ENCODE measurements around the gene DHX16. TPM values are rescaled to one million over a fixed set of nuclear protein-coding genes. Genes with fewer than 3 reads are reported as not detected.
A peak's percentile ranks its signal among the peaks of the same experiment; 100 is the strongest.

Gene DHX16
- total and polyA plus RNA-seq, 2 of the 4 experiments (the other 2 are of a cell fraction): 47.9 to 48.4 TPM

DNA sequence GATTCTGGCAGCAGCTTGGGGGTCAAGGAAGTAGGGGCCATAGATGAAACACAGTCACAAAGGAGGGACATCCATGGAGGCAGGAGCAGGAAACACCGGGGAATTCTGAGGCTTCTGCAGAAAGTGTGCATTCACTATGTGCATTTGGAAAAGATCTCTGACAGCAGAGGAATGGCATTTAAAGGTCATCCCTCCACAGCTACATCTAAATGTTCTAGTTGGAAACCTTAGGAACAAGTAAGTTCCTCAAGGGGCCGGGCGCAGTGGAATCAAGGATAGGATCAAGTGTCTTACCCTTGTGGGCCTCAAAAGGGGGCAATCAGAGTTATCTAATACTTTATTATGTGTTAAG is 17.1 kb downstream of the DHX16 start:
- Histone ChIP-seq H3K18ac (ENCODE audit: low read depth, low read length) (no peak overlapping the region), H2AK5ac (ENCODE audit: low read depth, low read length) (no peak overlapping the region), H3K27ac (ENCODE audit: insufficient read depth, low read length) (no peak overlapping the region), H3K27me3 (ENCODE audit: control insufficient read depth, insufficient read depth, low read length) (no peaks in the 10 kb centered on the region), H3K79me1 (ENCODE audit: low read depth in 1 of 2, low read length in 2 of 2) (peaks cover 2 to 4% of the 10 kb centered on the region in 2 experiments; a peak in 3 of 4 replicates), H2BK120ac (ENCODE audit: low read depth, low read length) (no peak overlapping the region), H3K23ac (ENCODE audit: low read depth, low read length) (no peak overlapping the region), H2BK15ac (ENCODE audit: low read depth, low read length) (no peak overlapping the region), H4K20me1 (ENCODE audit: insufficient read depth, low read length) (no peaks in the 10 kb centered on the region), H3K56ac (ENCODE audit: extremely low read depth, insufficient read depth, low read length) (no peak overlapping the region), H3K9me1 (ENCODE audit: insufficient read depth, low read length) (no peaks in the 10 kb centered on the region), H2AK9ac (replicated peaks; ENCODE audit: low read depth, low read length, poor library complexity) (peak overlapping the region; percentile 29), H3K14ac (replicated peaks; ENCODE audit: low read depth, low read length) (no peak overlapping the region), H3K9me3 (ENCODE audit: control insufficient read depth, insufficient read depth, low read length) (no peaks in the 10 kb centered on the region), H3K4ac (ENCODE audit: low read depth, low read length) (no peak overlapping the region), H2AFZ (replicated peaks; ENCODE audit: low read length, poor library complexity) (no peak overlapping the region), H3K4me3 (ENCODE audit: insufficient read depth, low read depth, low read length) (no peak overlapping the region), H2BK20ac (ENCODE audit: low read depth, low read length) (no peak overlapping the region), H2BK5ac (ENCODE audit: low read depth, low read length, poor library complexity, severe bottlenecking) (no peak overlapping the region), H3K36me3 (ENCODE audit: control insufficient read depth, insufficient read depth, low read length) (peaks cover 77% of the 10 kb centered on the region), H3K9ac (ENCODE audit: low read depth, low read length) (no peak overlapping the region), H3K4me1 (ENCODE audit: control insufficient read depth, insufficient read depth, low read length) (no peaks in the 10 kb centered on the region; the same call in 1 of the 2 replicates), H4K91ac (ENCODE audit: insufficient read depth, low read depth, low read length) (no peak overlapping the region), H4K5ac (ENCODE audit: low read depth, low read length) (no peak overlapping the region), H3K4me2 (ENCODE audit: low read depth, low read length) (no peak overlapping the region), H4K8ac (ENCODE audit: low read depth in 2 of 2, low read length in 2 of 2) (no peak overlapping the region; a peak in 1 of 4 replicates)
- no CpG with 5 or more reads among the region's 3 CpGs for WGBS, 2 experiments (ENCODE audit: extremely low coverage in 2 of 2, insufficient read length in 1 of 2)
- ChIA-PET POLR2A (ENCODE audit: unreplicated experiment) (no interaction called here), CTCF (no interaction called here)
- peak; percentile 40 for DNase-seq
- in situ Hi-C loops (cut with MboI; ENCODE audit: low sequenced_read_pairs) (no loop called here), dilution Hi-C loops (cut with HindIII; ENCODE audit: low sequenced_read_pairs, unreplicated experiment) (no loop called here), intact Hi-C loops (cut with micrococcal nuclease) (no loop called here)
- ATAC-seq (ENCODE audit: low read depth): peak; percentile 72
- no TSS peak for BruUV-seq (replicated peaks)
- no peak for TF ChIP-seq RCOR1 (IDR thresholded peaks at IDR 0.05; ENCODE audit: insufficient replicate concordance, low read length)
- TF ChIP-seq, protein P1, sequence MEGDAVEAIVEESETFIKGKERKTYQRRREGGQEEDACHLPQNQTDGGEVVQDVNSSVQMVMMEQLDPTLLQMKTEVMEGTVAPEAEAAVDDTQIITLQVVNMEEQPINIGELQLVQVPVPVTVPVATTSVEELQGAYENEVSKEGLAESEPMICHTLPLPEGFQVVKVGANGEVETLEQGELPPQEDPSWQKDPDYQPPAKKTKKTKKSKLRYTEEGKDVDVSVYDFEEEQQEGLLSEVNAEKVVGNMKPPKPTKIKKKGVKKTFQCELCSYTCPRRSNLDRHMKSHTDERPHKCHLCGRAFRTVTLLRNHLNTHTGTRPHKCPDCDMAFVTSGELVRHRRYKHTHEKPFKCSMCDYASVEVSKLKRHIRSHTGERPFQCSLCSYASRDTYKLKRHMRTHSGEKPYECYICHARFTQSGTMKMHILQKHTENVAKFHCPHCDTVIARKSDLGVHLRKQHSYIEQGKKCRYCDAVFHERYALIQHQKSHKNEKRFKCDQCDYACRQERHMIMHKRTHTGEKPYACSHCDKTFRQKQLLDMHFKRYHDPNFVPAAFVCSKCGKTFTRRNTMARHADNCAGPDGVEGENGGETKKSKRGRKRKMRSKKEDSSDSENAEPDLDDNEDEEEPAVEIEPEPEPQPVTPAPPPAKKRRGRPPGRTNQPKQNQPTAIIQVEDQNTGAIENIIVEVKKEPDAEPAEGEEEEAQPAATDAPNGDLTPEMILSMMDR (conservative IDR thresholded peaks at IDR 0.05; ENCODE audit: low read depth, low read length): no peak
- TF ChIP-seq, protein P2, sequence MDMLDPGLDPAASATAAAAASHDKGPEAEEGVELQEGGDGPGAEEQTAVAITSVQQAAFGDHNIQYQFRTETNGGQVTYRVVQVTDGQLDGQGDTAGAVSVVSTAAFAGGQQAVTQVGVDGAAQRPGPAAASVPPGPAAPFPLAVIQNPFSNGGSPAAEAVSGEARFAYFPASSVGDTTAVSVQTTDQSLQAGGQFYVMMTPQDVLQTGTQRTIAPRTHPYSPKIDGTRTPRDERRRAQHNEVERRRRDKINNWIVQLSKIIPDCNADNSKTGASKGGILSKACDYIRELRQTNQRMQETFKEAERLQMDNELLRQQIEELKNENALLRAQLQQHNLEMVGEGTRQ (IDR thresholded peaks at IDR 0.05; ENCODE audit: low read depth, low read length): no peak
- no peak for TF ChIP-seq CHD1 (IDR thresholded peaks at IDR 0.05; ENCODE audit: low read depth, low read length)
- TF ChIP-seq POLR2A (IDR thresholded peaks at IDR 0.05; ENCODE audit: low read depth, low read length): no peak
- TF ChIP-seq FOS (IDR thresholded peaks at IDR 0.05; ENCODE audit: low read depth, low read length): no peak
- no peak for TF ChIP-seq SMC3 (IDR thresholded peaks at IDR 0.05; ENCODE audit: low read depth, low read length)
- no peak for TF ChIP-seq MAFK (IDR thresholded peaks at IDR 0.05; ENCODE audit: low read depth, low read length)
- no peak for TF ChIP-seq RFX5 (IDR thresholded peaks at IDR 0.05; ENCODE audit: low read depth, low read length)
- no peak for TF ChIP-seq CEBPB (IDR thresholded peaks at IDR 0.05; ENCODE audit: low read depth, low read length)
- TF ChIP-seq BHLHE40 (IDR thresholded peaks at IDR 0.05; ENCODE audit: low read depth, low read length): no peak
- TF ChIP-seq MXI1 (IDR thresholded peaks at IDR 0.05; ENCODE audit: borderline replicate concordance, low read depth, low read length): no peak
- no peak for TF ChIP-seq NFE2L2 (IDR thresholded peaks at IDR 0.05; ENCODE audit: low read depth, low read length)
- TF ChIP-seq, protein P3, sequence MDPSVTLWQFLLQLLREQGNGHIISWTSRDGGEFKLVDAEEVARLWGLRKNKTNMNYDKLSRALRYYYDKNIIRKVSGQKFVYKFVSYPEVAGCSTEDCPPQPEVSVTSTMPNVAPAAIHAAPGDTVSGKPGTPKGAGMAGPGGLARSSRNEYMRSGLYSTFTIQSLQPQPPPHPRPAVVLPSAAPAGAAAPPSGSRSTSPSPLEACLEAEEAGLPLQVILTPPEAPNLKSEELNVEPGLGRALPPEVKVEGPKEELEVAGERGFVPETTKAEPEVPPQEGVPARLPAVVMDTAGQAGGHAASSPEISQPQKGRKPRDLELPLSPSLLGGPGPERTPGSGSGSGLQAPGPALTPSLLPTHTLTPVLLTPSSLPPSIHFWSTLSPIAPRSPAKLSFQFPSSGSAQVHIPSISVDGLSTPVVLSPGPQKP (IDR thresholded peaks at IDR 0.05; ENCODE audit: borderline replicate concordance, low read depth, low read length): no peak
- TF ChIP-seq MAZ (IDR thresholded peaks at IDR 0.05; ENCODE audit: borderline replicate concordance, low read depth, low read length): no peak
- no peak for TF ChIP-seq RAD21 (IDR thresholded peaks at IDR 0.05; ENCODE audit: low read length)

Data from IMR-90 (cell line).